OCI-M1 (cell line): ENCODE results near the gene PARD3.

Source experiments
- DNase-seq: peaks from one replicate; lab custom pipeline; 2025; lab: John Stamatoyannopoulos, UW

PARD3 gene

GRCh38 chr10:34537629-34538231 lies 277.4 kb downstream of the PARD3 start:
- peak; percentile 11 for DNase-seq

- DNase-seq = no peak
These were observed 279.2 kb downstream of the PARD3 start for GRCh38 chr10:34535872-34536271.

GRCh38 chr10:34530778-34531177 lies 284.3 kb downstream of the PARD3 start:
- DNase-seq = no peak

DNA sequence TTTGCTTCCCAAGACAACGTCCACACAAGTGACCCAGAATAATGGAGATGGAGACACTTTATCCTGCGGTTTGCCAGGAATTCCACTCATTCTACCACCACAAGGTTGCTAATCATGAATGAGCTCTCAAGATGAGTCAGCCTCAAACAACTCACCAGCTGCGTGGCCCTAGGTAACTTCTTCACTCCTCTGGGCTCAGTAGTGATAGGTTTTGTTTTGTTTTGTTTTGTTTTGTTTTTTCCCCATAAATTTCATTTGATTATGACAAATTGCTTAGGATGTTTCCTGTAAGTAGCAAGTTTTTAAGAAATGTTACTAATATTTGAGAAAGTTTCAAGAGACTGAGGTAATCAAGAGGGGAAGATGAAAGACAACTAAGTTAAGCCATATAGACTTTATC lies 286.8 kb downstream of the PARD3 start:
- DNase-seq = no peak

GRCh38 chr10:34526758-34527730 lies 288.1 kb downstream of the PARD3 start:
- DNase-seq = no peak

DNA sequence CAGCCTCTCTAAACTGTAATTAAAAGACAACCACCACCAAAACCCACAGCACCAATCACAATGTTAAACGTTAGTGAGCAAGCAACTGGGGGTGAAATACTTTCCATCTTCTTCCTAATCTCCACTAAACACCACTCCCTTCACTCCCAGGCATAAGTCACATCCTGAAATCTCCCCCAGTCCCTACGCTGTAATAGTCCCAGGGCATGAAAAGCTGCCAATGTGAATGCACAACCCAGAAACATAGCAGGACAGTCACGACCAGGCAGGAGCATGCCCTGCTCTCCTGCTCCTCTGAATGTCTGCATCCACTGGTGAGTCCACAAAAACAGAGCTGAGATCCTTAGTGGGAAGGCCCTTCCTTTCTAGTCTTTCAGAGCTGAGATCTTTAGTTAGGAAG lies 288.9 kb downstream of the PARD3 start:
- no peak for DNase-seq

- no peak for DNase-seq
These were observed 290.6 kb downstream of the PARD3 start for GRCh38 chr10:34524369-34525091.

DNA sequence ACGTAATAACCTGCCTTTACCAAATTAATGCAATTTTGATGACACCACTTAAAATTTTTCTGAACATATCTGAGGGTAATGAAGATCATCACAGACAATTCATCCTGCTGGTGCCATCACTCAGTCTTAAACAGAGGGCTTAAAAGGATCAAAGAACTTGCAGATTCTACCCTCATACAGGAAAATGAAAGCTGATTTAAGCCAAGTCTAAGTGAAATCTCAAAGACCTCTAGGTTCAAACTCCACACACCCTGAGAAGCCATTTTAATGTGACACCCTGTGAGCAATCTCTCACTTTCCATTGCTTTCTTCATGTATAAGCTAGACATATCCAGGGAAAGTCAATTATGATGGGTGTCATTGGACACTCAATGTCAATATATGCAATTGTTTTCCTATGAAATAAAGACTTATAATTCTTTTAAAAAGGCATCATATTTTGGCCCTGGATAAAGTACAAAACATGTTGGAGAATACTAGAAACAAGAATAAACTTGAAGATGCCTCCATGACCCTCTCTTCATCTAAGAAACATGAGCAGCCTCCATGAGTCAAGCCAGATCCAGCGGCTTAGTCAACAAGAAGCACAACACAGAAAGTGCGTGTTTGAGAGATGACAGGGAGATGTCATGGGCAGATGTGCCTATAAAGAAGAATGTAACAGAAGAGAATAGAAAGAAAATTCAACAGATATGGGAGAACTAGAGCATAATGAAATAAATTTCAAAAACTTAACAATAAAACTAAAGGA lies 291.9 kb downstream of the PARD3 start:
- no peak for DNase-seq

DNA sequence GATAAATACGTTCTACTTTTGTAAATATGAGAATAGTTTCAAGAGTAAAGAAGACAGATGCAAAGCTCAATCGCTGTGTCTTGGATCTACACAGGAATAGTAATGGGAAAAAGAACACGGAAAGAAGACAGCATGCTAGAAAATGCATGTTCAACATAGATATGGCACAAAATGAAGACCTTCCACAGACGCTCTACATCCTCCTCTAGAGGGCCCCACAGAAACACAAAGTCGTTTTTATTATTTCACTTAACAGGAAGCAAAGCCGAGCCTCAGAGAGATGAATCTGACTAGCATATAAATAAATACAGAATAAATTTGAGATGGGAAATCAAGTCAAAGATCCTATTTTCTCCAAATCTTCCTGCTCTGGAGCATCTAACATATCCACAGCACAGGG lies 292.6 kb downstream of the PARD3 start:
- DNase-seq = peak; percentile 68

DNA sequence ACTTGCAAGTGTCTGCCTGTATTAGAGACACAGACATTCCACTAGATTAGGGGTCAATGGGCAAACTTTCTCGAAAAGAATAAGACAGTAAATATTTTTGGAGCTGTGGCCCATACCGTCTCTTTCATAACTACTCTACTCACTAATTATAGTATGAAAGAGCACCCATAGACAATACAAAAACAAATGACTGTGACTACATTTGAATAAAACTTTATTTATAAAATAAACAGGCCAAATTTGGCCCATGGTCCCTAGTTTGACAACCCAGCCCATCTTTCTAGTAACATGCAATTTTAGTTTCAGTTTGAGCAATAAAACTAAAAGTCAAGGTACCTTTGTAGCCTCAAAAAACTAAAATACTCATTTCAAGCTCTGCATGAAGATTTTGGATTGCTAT lies 294.6 kb downstream of the PARD3 start:
- no peak for DNase-seq

- DNase-seq = no peak
These were observed 295.0 kb downstream of the PARD3 start for GRCh38 chr10:34520084-34520483.

DNA sequence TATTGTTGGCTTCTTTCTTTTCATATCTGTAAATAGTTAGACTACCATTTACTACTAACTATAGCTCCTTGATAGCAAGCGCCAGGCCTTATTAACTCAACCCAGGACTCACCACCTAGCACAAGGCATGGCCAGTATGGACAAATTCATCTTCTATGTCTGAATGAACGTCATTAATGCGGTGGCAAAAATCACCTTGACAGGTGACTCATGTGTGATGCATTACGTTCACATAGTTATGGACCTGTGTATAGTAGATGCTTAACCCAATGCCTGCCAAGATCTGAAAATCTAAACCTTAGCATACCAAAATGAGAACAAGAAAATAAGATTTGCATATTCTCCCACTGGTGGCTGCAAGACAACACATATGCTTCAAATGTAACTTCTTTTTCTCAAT lies 300.8 kb downstream of the PARD3 start:
- DNase-seq = no peak

DNA sequence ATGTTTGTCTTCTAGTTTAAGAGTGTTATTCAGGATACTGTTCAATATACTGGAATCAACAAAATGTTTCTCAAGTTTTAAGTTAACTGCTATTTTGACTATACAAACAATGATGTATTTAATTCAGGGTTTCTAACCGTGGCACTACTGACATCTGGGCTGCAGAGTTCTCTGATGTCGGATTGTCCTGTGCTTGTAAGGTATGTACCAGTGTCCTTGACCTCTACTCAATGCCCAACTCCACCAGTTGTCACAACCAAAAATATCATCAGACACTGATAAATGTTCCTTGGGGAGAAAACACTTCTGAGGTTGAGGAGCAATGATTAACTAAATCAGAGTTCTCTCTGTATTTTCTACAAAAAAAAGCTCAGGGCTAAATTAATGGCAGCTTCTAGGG lies 301.5 kb downstream of the PARD3 start:
- DNase-seq = no peak

DNA sequence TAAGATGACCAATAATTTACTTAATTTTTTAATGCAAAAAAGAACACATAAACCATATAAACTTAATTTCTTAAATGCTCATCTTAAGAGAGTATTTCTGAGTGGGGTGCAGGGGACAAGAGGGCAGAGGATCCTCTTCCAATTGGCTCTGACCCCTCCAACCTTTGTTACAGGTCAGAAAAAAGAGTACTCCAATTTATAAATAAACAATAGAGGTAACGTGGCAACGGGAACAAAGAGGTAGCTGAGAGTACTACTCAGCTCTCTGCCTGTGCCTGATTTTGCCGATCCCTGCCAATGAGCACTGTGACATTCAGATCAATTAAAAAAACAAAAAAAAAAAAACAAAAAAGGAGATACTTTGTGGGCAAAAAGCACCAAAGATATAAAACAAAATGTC lies 307.9 kb downstream of the PARD3 start:
- DNase-seq = no peak

- DNase-seq = no peak
These were observed 308.3 kb downstream of the PARD3 start for GRCh38 chr10:34506786-34507185.

GRCh38 chr10:34505338-34505737 lies 309.8 kb downstream of the PARD3 start:
- no peak for DNase-seq

DNA sequence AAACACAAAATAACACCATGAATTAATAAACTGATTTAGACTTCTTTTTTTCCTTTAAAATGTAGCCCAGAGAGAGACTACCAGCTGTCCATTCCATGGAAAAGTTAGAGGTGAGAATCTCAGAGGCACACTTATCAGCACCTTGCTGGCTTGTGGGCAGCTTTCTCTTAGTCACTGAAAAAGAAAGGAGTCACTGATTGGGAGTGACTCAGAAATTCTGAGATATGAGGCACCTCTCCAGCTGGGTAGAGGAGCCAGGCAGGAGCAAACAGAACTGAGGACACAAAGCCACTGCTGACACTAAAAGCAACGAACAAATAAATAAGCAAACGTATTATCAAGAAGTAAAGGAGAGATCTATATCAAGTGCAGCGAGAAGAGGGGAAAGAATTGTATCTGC lies 310.6 kb downstream of the PARD3 start:
- peak; percentile 25 for DNase-seq

DNA sequence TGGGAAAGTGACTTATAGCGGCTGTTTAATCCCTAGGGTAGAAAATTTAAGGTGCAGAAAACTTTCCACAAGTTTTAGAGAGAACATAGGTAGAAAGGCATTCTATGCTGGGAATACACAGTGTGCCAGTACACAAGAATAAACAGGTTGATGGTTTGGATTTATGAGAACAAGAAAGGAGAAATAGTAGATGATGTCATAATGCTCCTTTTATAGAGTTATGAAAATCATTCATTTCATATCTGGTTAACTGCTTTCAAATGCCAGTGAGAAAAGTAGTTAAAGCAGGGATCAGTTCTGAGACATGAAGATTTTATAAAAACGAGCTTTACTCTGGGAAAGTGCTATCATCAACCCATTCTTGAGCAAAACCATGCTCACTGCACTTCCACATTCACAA lies 311.4 kb downstream of the PARD3 start:
- DNase-seq = no peak

- DNase-seq = no peak
These were observed 315.4 kb downstream of the PARD3 start for GRCh38 chr10:34499612-34500279.

GRCh38 chr10:34498821-34499220 lies 316.3 kb downstream of the PARD3 start:
- no peak for DNase-seq

- DNase-seq = no peak
These were observed 319.2 kb downstream of the PARD3 start for GRCh38 chr10:34495938-34496337.

DNA sequence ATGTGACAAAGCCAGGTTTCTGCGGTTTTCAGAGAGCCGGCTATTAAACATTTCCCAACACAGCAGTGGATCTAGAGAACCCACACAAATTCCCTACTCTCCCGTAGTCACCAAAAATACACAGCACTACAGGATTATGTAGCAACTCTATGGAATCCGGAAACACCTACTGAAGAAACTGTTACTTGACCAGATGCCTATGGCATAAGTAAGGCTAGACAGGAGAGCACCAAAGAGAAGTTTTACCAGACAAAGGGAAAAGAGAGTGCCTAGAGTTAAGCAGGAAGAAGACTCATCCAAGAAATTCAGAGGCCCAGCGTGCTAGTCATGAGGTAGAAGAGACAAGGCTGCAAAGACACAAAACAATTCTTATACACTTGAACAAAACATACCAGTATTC lies 321.1 kb downstream of the PARD3 start:
- DNase-seq = no peak
